ENCODE measurements around the gene DMGDH. TPM values are rescaled to one million over a fixed set of nuclear protein-coding genes. Genes with fewer than 3 reads are reported as not detected.
A peak's percentile ranks its signal among the peaks of the same experiment; 100 is the strongest.

Gene DMGDH
- total RNA-seq, 3 donors from 2014 or later = 1.5 to 12.5 (median 2.9) TPM

DNA sequence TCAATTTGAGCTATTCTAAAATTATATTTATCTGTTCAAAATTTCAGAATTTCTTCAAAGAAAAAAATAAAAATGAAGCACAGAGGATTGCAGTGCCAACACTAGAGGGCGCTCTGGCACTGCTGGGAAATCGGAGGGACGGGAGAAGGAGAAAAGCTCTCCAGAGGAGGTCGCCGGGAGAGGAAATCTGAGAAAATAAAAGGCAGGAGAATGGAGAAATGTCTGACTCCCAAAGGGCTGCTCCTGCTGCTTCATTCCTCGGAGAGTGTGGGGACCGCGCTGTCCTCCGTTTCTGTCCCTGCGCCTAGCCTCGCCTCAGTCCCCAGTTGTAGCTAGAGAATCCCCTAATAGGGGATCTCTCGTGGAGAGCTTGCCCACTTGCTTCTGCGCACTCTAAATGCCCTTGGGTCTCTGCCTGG lies 44.4 kb downstream of the DMGDH start:
- TF ChIP-seq, protein P1, sequence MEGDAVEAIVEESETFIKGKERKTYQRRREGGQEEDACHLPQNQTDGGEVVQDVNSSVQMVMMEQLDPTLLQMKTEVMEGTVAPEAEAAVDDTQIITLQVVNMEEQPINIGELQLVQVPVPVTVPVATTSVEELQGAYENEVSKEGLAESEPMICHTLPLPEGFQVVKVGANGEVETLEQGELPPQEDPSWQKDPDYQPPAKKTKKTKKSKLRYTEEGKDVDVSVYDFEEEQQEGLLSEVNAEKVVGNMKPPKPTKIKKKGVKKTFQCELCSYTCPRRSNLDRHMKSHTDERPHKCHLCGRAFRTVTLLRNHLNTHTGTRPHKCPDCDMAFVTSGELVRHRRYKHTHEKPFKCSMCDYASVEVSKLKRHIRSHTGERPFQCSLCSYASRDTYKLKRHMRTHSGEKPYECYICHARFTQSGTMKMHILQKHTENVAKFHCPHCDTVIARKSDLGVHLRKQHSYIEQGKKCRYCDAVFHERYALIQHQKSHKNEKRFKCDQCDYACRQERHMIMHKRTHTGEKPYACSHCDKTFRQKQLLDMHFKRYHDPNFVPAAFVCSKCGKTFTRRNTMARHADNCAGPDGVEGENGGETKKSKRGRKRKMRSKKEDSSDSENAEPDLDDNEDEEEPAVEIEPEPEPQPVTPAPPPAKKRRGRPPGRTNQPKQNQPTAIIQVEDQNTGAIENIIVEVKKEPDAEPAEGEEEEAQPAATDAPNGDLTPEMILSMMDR (IDR thresholded peaks at IDR 0.05) = peak; percentile 45 to 81 (median 75)
- TF ChIP-seq POLR2A (IDR thresholded peaks at IDR 0.05) = no peak
- no peak for TF ChIP-seq POLR2AphosphoS5 (IDR thresholded peaks at IDR 0.05)
- DNase-seq (ENCODE audit: low spot score in 2 of 2) = peak in 1 of 2 donors; percentile 55
- intact Hi-C loops (cut with DNase I; ENCODE audit: low total_unique reads) = no loop called here
- no peaks in the 10 kb centered on the region for H3K27me3 ChIP-seq
- H3K36me3 ChIP-seq = no peaks in the 10 kb centered on the region
- H3K4me1 ChIP-seq = peaks cover 0 to 3% of the 10 kb centered on the region in 2 donors
- peak overlapping the region; percentile 7 to 58 (median 30) for H3K4me3 ChIP-seq
- no peaks in the 10 kb centered on the region for H3K9me3 ChIP-seq
- no peak overlapping the region for H3K27ac ChIP-seq

DNA sequence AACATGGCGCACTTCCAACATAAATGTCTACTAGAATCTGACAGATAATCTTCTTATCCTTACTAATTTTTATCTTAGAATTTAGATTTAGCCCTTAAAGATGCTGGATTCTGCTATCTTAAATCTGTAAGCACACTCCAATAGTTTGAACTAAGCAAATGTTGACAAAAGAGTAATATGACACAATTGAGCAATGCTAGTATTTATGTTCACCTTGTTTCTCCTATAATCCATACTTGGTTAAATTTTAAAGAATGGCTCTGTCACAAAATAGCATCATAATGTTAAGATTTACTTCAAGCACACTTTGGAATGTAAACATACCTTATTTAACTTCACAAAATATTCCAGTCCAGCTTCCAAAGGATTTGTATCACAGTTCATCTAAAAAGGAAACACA lies 45.5 kb downstream of the DMGDH start:
- H3K27me3 ChIP-seq = no peaks in the 10 kb centered on the region
- intact Hi-C loops (cut with DNase I; ENCODE audit: low total_unique reads) = no loop called here
- H3K4me1 ChIP-seq = peaks cover 0 to 3% of the 10 kb centered on the region in 2 donors
- H3K9me3 ChIP-seq = no peaks in the 10 kb centered on the region
- H3K36me3 ChIP-seq = no peaks in the 10 kb centered on the region
- H3K27ac ChIP-seq = no peak overlapping the region
- no peak for TF ChIP-seq POLR2AphosphoS5 (IDR thresholded peaks at IDR 0.05)
- TF ChIP-seq, protein P1 (IDR thresholded peaks at IDR 0.05) = no peak
- no peak for TF ChIP-seq POLR2A (IDR thresholded peaks at IDR 0.05)
- DNase-seq (ENCODE audit: low spot score in 2 of 2) = no peak
- no peak overlapping the region for H3K4me3 ChIP-seq

- H3K9me3 ChIP-seq = no peaks in the 10 kb centered on the region
- no peak overlapping the region for H3K4me3 ChIP-seq
- intact Hi-C loops (cut with DNase I; ENCODE audit: low total_unique reads) = no loop called here
- no peaks in the 10 kb centered on the region for H3K36me3 ChIP-seq
- no peaks in the 10 kb centered on the region for H3K27me3 ChIP-seq
- H3K27ac ChIP-seq = no peak overlapping the region
- H3K4me1 ChIP-seq = peaks cover 0 to 3% of the 10 kb centered on the region in 2 donors
- TF ChIP-seq, protein P1 (IDR thresholded peaks at IDR 0.05) = no peak
- TF ChIP-seq POLR2AphosphoS5 (IDR thresholded peaks at IDR 0.05) (no peak), POLR2A (IDR thresholded peaks at IDR 0.05) (no peak)
- no peak for DNase-seq (ENCODE audit: low spot score in 2 of 2)
Observed at GRCh38 chr5:79023348-79023747, 46.1 kb downstream of the DMGDH start.

DNA sequence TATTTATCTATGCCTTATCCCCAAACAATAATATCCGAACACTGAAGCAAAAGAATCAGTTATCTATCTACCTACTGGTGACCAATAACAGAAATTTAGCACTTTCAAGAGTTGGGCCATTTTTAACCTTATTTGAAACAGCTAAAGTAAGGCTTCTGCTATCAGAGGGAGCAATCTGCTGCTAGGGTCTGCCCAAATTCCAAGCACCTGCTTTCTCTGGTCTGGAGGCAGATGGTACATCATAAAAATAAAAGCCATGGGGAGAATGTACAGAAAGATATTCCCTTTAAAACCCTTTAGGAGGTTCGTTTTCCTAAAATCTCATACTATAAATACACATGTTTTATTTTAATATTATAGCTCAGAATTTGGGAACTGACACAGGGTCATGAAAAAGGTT lies 46.7 kb downstream of the DMGDH start:
- no peaks in the 10 kb centered on the region for H3K36me3 ChIP-seq
- no peak for DNase-seq (ENCODE audit: low spot score in 2 of 2)
- no peaks in the 10 kb centered on the region for H3K27me3 ChIP-seq
- no peak for TF ChIP-seq POLR2AphosphoS5 (IDR thresholded peaks at IDR 0.05)
- TF ChIP-seq, protein P1 (IDR thresholded peaks at IDR 0.05) = no peak
- no peak for TF ChIP-seq POLR2A (IDR thresholded peaks at IDR 0.05)
- H3K4me1 ChIP-seq = peaks cover 0 to 3% of the 10 kb centered on the region in 2 donors
- intact Hi-C loops (cut with DNase I; ENCODE audit: low total_unique reads) = no loop called here
- H3K9me3 ChIP-seq = no peaks in the 10 kb centered on the region
- H3K4me3 ChIP-seq = no peak overlapping the region
- H3K27ac ChIP-seq = no peak overlapping the region

DNA sequence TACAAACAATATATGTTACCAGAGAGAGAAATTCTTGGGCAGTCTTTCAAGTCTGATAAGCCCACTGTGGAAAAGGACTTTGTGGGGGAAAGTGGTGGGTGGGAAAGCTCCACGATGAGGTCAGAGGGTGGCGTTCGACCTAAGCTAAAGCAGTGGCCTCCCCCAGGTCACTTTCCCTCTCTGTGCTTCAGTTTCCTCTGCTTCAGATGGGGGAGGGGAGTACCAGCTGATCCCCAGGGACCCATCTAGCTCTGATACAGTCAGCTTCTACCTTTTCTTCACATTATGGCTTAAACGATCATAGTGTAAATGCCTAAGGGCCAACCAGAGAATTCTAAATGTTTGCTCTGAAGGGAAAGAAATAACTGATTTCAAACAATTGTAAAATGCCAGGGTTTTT lies 47.7 kb downstream of the DMGDH start:
- Histone ChIP-seq H3K36me3 (no peaks in the 10 kb centered on the region), H3K4me3 (no peak overlapping the region), H3K4me1 (peaks cover 0 to 3% of the 10 kb centered on the region in 2 donors), H3K9me3 (no peaks in the 10 kb centered on the region), H3K27ac (no peak overlapping the region), H3K27me3 (no peaks in the 10 kb centered on the region)
- no peak for DNase-seq (ENCODE audit: low spot score in 2 of 2)
- TF ChIP-seq POLR2A (IDR thresholded peaks at IDR 0.05) (no peak), POLR2AphosphoS5 (IDR thresholded peaks at IDR 0.05) (no peak)
- TF ChIP-seq, protein P1 (IDR thresholded peaks at IDR 0.05) = no peak
- intact Hi-C loops (cut with DNase I; ENCODE audit: low total_unique reads) = no loop called here
